ENCODE measurements around the gene CDC45.
"Not testable (repeated sequence)": the region's sequence is repeated elsewhere in the genome, so short reads cannot be mapped to it uniquely, and the experiment has no call there.

CDC45 gene
- 1.6 to 2.6 reads per million in 2 donors for total RNA-seq

GRCh38 chr22:19479355-19480172, at the start of gene CDC45:
CDC45 (plus strand) TSS chr22:19479920; CDS start chr22:19479969, 49 bp downstream.
- peak; percentile 75 to 98 (median 91) for DNase-seq

- peak in 3 of 5 experiments; percentile 27 to 89 (median 37) for DNase-seq
Observed at GRCh38 chr22:19429950-19430889, 49.5 kb upstream of the CDC45 start.

- peak in 3 of 5 experiments; percentile 9 to 40 (median 18) for DNase-seq
Observed at GRCh38 chr22:19430890-19431541, 48.7 kb upstream of the CDC45 start.

- peak; percentile 72 to 90 (median 78) for DNase-seq
Observed at GRCh38 chr22:19431649-19432132, 48.0 kb upstream of the CDC45 start, which contains the start of gene HIRA. HIRA (minus strand) TSS chr22:19431733; CDS start chr22:19431476, 257 bp downstream.

- DNase-seq = peak; percentile 66 to 96 (median 78)
Observed at GRCh38 chr22:19432133-19432851, 47.4 kb upstream of the CDC45 start, which contains the start of gene MRPL40. MRPL40 (plus strand) TSS chr22:19432545; CDS start chr22:19432555, 10 bp downstream.

- no peak for DNase-seq
Observed at GRCh38 chr22:19434401-19434800, 45.3 kb upstream of the CDC45 start.

- no peak for DNase-seq
Observed at GRCh38 chr22:19434829-19435580, 44.7 kb upstream of the CDC45 start.

- DNase-seq = not testable (repeated sequence)
Observed at GRCh38 chr22:19436444-19437161, 43.1 kb upstream of the CDC45 start.

GRCh38 chr22:19438298-19438697, 41.4 kb upstream of the CDC45 start:
- DNase-seq = no peak

GRCh38 chr22:19440411-19441195, 39.1 kb upstream of the CDC45 start:
- no peak for DNase-seq

- DNase-seq = no peak
Observed at GRCh38 chr22:19442166-19442565, 37.6 kb upstream of the CDC45 start.

GRCh38 chr22:19443544-19444211, 36.0 kb upstream of the CDC45 start:
- no peak for DNase-seq

GRCh38 chr22:19445279-19445982, 34.3 kb upstream of the CDC45 start:
- not testable (repeated sequence) for DNase-seq

GRCh38 chr22:19446603-19447329, 33.0 kb upstream of the CDC45 start:
- no peak for DNase-seq

GRCh38 chr22:19447330-19448075, 32.2 kb upstream of the CDC45 start, which contains the start of gene C22orf39:
C22orf39 (minus strand) TSS chr22:19447711; CDS start chr22:19447688, 23 bp downstream.
- peak; percentile 73 to 95 (median 85) for DNase-seq

GRCh38 chr22:19448076-19448607, 31.6 kb upstream of the CDC45 start:
- DNase-seq = peak in 1 of 5 experiments; percentile 62
